Activated CD8-positive, alpha-beta memory T cell treated with anti-CD3 and anti-CD28 coated beads, Interleukin-2, amount 50 U/mL, for 4 hours (primary cell): ENCODE measurements around the gene RHBDL2.
"Not testable (repeated sequence)": the region's sequence is repeated elsewhere in the genome, so short reads cannot be mapped to it uniquely, and the experiment has no call there.

Experiments
- DNase-seq: peaks from one replicate; pipeline ENCODE4 v3.0.0-alpha.2; 2020

Gene RHBDL2

GRCh38 chr1:38873027-38873969 lies 68.3 kb downstream of the RHBDL2 start, which contains the start of gene MYCBP:
MYCBP (minus strand) TSS chr1:38873348; CDS start chr1:38873305, 43 bp downstream.
- peak; percentile 96 for DNase-seq

- DNase-seq, result no peak
Observed at GRCh38 chr1:38872401-38873026, 69.1 kb downstream of the RHBDL2 start.

- no peak for DNase-seq
Observed at GRCh38 chr1:38870996-38871395, 70.6 kb downstream of the RHBDL2 start.

- DNase-seq, result no peak
Observed at GRCh38 chr1:38867208-38867607, 74.4 kb downstream of the RHBDL2 start.

GRCh38 chr1:38865112-38865715 lies 76.4 kb downstream of the RHBDL2 start:
- DNase-seq, result no peak

- DNase-seq, result no peak
Observed at GRCh38 chr1:38860454-38860795, 81.2 kb downstream of the RHBDL2 start.

GRCh38 chr1:38859561-38860453 lies 81.8 kb downstream of the RHBDL2 start, which contains the start of gene RRAGC:
RRAGC (minus strand) TSS chr1:38859772; CDS start chr1:38859646, 126 bp downstream.
- DNase-seq, result peak; percentile 98

GRCh38 chr1:38858833-38859560 lies 82.6 kb downstream of the RHBDL2 start:
- DNase-seq, result peak; percentile 43

- no peak for DNase-seq
Observed at GRCh38 chr1:38852780-38853179, 88.8 kb downstream of the RHBDL2 start.

GRCh38 chr1:38848071-38848470 lies 93.6 kb downstream of the RHBDL2 start:
- no peak for DNase-seq

- no peak for DNase-seq
Observed at GRCh38 chr1:38846210-38846609, 95.4 kb downstream of the RHBDL2 start.

- not testable (repeated sequence) for DNase-seq
Observed at GRCh38 chr1:38845088-38845487, 96.5 kb downstream of the RHBDL2 start.

GRCh38 chr1:38840281-38840680 lies 101.3 kb downstream of the RHBDL2 start:
- DNase-seq, result no peak

GRCh38 chr1:38839363-38839762 lies 102.3 kb downstream of the RHBDL2 start:
- no peak for DNase-seq

GRCh38 chr1:38836316-38836715 lies 105.3 kb downstream of the RHBDL2 start:
- DNase-seq, result not testable (repeated sequence)
